Neutrophil (primary cell): ENCODE data around the gene LIMK2.

Source experiments
- H3K27ac ChIP-seq: fragments of 200-600 bp; sonication (generic); 2 replicates; pipeline ENCODE4 v1.5.1; 2016; ENCODE audit warnings: mild to moderate bottlenecking, moderate library complexity
- H3K27me3 ChIP-seq: fragments of 200-600 bp; sonication (generic); 2 replicates; pipeline ENCODE4 v1.6.0; 2016; ENCODE audit warnings: mild to moderate bottlenecking
- H3K36me3 ChIP-seq: fragments of 200-600 bp; sonication (generic); 2 replicates; pipeline ENCODE4 v1.5.1; 2017
- H3K4me1 ChIP-seq, 2 experiments: fragments of 200-600 bp in 1 of 2; sonication (generic) in 1 of 2; 1 replicate in 1 of 2; 2 replicates in 1 of 2; pipeline versions ENCODE4 v1.5.1 to v1.6.1; 2013 to 2016; ENCODE audit warnings: low read depth in 1 of 2, low read length in 1 of 2, mild to moderate bottlenecking in 1 of 2, moderate library complexity in 1 of 2; ENCODE audit not compliant: control insufficient read depth in 1 of 2, insufficient read depth in 1 of 2
- H3K4me3 ChIP-seq, 2 experiments: fragments of 200-600 bp in 1 of 2; sonication (generic) in 1 of 2; 1 replicate in 1 of 2; 2 replicates in 1 of 2; pipeline ENCODE4 v1.5.1; 2013 to 2016; ENCODE audit warnings: low read depth in 1 of 2, low read length in 1 of 2, mild to moderate bottlenecking in 1 of 2, moderate library complexity in 1 of 2
- H3K9me3 ChIP-seq: fragments of 200-600 bp; sonication (generic); 2 replicates; pipeline ENCODE4 v1.5.1; 2016
- TF ChIP-seq, protein P1 (sequence below): fragments of 200-600 bp; sonication (generic); IDR thresholded peaks from 2 replicates; pipeline ENCODE4 v1.5.1; 2016; ENCODE audit warnings: antibody characterized with exemption

LIMK2 gene

DNA sequence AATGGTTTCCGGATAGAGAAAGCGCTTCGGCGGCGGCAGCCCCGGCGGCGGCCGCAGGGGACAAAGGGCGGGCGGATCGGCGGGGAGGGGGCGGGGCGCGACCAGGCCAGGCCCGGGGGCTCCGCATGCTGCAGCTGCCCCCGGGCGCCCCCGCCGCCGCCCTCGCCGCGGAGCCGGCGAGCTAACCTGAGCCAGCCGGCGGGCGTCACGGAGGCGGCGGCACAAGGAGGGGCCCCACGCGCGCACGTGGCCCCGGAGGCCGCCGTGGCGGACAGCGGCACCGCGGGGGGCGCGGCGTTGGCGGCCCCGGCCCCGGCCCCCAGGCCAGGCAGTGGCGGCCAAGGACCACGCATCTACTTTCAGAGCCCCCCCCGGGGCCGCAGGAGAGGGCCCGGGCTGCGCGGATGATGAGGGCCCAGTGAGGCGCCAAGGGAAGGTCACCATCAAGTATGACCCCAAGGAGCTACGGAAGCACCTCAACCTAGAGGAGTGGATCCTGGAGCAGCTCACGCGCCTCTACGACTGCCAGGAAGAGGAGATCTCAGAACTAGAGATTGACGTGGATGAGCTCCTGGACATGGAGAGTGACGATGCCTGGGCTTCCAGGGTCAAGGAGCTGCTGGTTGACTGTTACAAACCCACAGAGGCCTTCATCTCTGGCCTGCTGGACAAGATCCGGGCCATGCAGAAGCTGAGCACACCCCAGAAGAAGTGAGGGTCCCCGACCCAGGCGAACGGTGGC is 64.5 kb downstream of the LIMK2 start:
- TF ChIP-seq, protein P1, sequence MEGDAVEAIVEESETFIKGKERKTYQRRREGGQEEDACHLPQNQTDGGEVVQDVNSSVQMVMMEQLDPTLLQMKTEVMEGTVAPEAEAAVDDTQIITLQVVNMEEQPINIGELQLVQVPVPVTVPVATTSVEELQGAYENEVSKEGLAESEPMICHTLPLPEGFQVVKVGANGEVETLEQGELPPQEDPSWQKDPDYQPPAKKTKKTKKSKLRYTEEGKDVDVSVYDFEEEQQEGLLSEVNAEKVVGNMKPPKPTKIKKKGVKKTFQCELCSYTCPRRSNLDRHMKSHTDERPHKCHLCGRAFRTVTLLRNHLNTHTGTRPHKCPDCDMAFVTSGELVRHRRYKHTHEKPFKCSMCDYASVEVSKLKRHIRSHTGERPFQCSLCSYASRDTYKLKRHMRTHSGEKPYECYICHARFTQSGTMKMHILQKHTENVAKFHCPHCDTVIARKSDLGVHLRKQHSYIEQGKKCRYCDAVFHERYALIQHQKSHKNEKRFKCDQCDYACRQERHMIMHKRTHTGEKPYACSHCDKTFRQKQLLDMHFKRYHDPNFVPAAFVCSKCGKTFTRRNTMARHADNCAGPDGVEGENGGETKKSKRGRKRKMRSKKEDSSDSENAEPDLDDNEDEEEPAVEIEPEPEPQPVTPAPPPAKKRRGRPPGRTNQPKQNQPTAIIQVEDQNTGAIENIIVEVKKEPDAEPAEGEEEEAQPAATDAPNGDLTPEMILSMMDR: no peak
- Histone ChIP-seq H3K9me3 (peaks cover 4% of the 10 kb centered on the region), H3K27ac (no peak overlapping the region), H3K4me3 (no peak overlapping the region), H3K36me3 (peaks cover 98% of the 10 kb centered on the region), H3K4me1 (peaks cover 6 to 7% of the 10 kb centered on the region in 2 experiments), H3K27me3 (no peaks in the 10 kb centered on the region)

GRCh38 chr22:31277741-31278140 is 65.6 kb downstream of the LIMK2 start:
- Histone ChIP-seq H3K27me3 (no peaks in the 10 kb centered on the region), H3K27ac (no peak overlapping the region), H3K36me3 (peaks cover 98% of the 10 kb centered on the region), H3K9me3 (peaks cover 4% of the 10 kb centered on the region), H3K4me1 (peaks cover under 1% of the 10 kb centered on the region in 2 experiments), H3K4me3 (no peak overlapping the region)
- TF ChIP-seq, protein P1: no peak

- H3K9me3 ChIP-seq: peaks cover 4% of the 10 kb centered on the region
- H3K4me3 ChIP-seq: no peak overlapping the region
- H3K4me1 ChIP-seq: no peaks in the 10 kb centered on the region
- no peaks in the 10 kb centered on the region for H3K27me3 ChIP-seq
- TF ChIP-seq, protein P1: no peak
- peak overlapping the region; percentile 31 for H3K27ac ChIP-seq
- H3K36me3 ChIP-seq: peaks cover 98% of the 10 kb centered on the region
These were observed 66.1 kb downstream of the LIMK2 start for GRCh38 chr22:31278151-31278621.

DNA sequence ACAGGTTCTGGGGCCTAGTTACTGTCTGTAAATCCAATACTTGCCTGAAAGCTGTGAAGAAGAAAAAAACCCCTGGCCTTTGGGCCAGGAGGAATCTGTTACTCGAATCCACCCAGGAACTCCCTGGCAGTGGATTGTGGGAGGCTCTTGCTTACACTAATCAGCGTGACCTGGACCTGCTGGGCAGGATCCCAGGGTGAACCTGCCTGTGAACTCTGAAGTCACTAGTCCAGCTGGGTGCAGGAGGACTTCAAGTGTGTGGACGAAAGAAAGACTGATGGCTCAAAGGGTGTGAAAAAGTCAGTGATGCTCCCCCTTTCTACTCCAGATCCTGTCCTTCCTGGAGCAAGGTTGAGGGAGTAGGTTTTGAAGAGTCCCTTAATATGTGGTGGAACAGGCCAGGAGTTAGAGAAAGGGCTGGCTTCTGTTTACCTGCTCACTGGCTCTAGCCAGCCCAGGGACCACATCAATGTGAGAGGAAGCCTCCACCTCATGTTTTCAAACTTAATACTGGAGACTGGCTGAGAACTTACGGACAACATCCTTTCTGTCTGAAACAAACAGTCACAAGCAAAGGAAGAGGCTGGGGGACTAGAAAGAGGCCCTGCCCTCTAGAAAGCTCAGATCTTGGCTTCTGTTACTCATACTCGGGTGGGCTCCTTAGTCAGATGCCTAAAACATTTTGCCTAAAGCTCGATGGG is 66.7 kb downstream of the LIMK2 start:
- peaks cover 96% of the 10 kb centered on the region for H3K36me3 ChIP-seq
- peak overlapping the region; percentile 31 for H3K27ac ChIP-seq
- no peaks in the 10 kb centered on the region for H3K27me3 ChIP-seq
- no peaks in the 10 kb centered on the region for H3K4me1 ChIP-seq
- TF ChIP-seq, protein P1: no peak
- H3K4me3 ChIP-seq: no peak overlapping the region
- peaks cover 4% of the 10 kb centered on the region for H3K9me3 ChIP-seq

GRCh38 chr22:31279327-31279669 is 67.2 kb downstream of the LIMK2 start:
- Histone ChIP-seq H3K9me3 (peaks cover 4% of the 10 kb centered on the region), H3K27me3 (no peaks in the 10 kb centered on the region), H3K27ac (peak overlapping the region; percentile 31), H3K36me3 (peaks cover 96% of the 10 kb centered on the region), H3K4me3 (no peak overlapping the region), H3K4me1 (no peaks in the 10 kb centered on the region)
- TF ChIP-seq, protein P1: no peak
